IMR-90 (cell line): ENCODE measurements around the gene MAN1C1.

ENCODE experiments used
- CEBPB ChIP-seq: IDR thresholded peaks from 2 replicates; pipeline ENCODE4 v1.6.1; 2012; ENCODE audit warnings: low read depth, low read length, improper control_type of control experiment
- CTCF ChIP-seq: conservative IDR thresholded peaks from 2 replicates; pipeline ENCODE4 v1.5.1; 2012; ENCODE audit warnings: mild to moderate bottlenecking, low read depth, low read length, improper control_type of control experiment

DNA sequence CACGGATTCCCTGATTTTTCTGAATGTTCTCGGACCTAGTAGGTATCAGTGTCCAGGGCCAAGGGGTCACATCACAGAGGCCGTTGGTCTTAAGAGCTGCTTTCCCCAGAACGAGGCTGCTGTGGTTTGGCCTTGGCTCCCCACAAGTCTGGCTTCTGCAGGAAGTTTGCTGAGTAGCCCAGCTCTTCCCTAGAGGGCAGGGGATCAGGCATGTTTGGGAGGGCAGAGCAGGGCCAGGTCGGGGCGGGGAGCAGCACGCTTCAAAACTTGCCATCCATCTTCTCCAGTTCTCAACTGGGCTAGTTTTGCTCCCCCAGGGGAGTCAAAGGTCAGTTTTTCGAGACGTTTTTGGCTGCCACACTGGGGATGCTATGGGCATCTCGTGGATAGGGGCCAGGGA is 37.0 kb downstream of the MAN1C1 start:
- TF ChIP-seq CTCF (no peak), CEBPB (no peak)
